ENCODE measurements around the gene PCNX4. TPM values are rescaled to one million over a fixed set of nuclear protein-coding genes. Genes with fewer than 3 reads are reported as not detected.

The PCNX4 gene
- total RNA-seq, 2 donors from 2014 or later = 49.9 to 136 TPM

DNA sequence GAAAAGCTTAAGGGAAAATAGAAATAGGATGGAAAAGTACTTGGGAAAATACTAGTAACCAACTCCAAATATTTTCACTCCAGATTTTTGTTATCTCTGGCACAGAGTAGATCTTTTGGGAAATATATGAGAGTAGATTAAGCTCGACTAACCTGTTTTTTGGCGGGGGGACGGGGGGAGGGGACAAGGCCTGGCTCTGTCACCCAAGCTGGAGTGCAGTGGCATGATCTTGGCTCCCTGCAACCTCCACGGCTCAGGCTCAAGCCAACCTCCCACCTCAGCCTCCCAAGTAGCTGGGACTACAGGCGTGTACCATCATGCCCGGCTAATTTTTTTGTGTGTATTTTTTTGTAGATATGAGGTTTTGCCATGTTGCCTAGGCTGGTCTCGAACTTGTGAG lies 68.7 kb downstream of the PCNX4 start:
- H3K36me3 ChIP-seq = no peaks in the 10 kb centered on the region
- H3K27ac ChIP-seq = peak overlapping the region; percentile 35 to 97
- TF ChIP-seq POLR2A (IDR thresholded peaks at IDR 0.05) (no peak), POLR2AphosphoS5 (IDR thresholded peaks at IDR 0.05) (no peak)
- TF ChIP-seq, protein P1, sequence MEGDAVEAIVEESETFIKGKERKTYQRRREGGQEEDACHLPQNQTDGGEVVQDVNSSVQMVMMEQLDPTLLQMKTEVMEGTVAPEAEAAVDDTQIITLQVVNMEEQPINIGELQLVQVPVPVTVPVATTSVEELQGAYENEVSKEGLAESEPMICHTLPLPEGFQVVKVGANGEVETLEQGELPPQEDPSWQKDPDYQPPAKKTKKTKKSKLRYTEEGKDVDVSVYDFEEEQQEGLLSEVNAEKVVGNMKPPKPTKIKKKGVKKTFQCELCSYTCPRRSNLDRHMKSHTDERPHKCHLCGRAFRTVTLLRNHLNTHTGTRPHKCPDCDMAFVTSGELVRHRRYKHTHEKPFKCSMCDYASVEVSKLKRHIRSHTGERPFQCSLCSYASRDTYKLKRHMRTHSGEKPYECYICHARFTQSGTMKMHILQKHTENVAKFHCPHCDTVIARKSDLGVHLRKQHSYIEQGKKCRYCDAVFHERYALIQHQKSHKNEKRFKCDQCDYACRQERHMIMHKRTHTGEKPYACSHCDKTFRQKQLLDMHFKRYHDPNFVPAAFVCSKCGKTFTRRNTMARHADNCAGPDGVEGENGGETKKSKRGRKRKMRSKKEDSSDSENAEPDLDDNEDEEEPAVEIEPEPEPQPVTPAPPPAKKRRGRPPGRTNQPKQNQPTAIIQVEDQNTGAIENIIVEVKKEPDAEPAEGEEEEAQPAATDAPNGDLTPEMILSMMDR (IDR thresholded peaks at IDR 0.05) = no peak
- no peak for DNase-seq (ENCODE audit: low spot score)
- WGBS = 79% methylated on average over 7 of the region's 7 CpGs
- peaks cover 4% of the 10 kb centered on the region for H3K4me1 ChIP-seq (replicated peaks)
- H3K9me3 ChIP-seq = no peaks in the 10 kb centered on the region
- intact Hi-C loops (cut with DNase I) = loop anchor here (5.0 kb wide), 1 partner anchor 68 kb away; the partner anchor contains the start of gene PCNX4
- H3K27me3 ChIP-seq (replicated peaks; ENCODE audit: insufficient read depth) = no peaks in the 10 kb centered on the region
- no peak overlapping the region for H3K4me3 ChIP-seq

DNA sequence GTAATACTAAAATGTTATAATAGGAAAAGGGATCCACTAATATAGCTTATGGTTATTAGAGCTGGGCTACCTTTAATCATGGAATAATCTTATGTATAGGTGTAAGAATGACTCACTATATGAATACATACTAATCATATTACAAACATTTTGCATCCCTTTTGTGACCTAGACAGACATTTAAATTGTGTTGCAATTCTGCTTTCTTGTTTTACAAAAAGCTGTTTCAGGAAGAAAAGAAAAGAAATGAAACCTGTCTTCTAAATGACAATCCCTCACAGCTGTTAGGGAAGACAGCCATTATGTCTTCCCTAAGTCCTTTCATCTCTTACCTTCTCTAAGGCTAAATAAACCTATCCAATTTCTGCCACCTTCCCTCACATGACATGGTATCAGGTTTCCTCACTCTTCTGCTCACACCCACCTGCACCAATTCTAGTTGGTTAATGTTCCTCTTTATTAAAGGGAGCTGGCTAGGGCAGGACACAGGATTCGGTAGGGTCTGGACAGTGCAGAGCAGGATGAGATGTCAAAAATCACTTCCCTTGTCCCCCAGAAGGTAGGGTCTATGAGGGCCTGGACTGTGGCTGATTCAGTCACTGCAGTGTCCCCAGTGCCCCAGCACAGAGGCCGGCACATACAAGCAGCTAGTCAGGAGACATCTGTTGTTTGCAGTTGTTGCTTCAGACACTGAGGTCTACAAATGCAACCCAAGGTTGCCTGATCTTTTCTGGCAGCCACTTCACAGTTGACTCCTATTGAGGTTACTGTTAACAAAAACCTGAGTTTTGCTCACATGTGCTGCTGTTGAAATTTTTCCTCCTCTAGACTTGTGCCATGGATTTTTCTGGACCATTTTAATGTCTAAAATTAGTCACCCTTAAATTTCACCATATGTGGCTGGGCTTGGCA lies 69.7 kb downstream of the PCNX4 start:
- Histone ChIP-seq H3K4me3 (peak overlapping the region in 1 of 2 donors; percentile 86), H3K9me3 (no peaks in the 10 kb centered on the region), H3K36me3 (no peaks in the 10 kb centered on the region), H3K27ac (peak overlapping the region; percentile 35 to 97), H3K27me3 (replicated peaks; ENCODE audit: insufficient read depth) (no peaks in the 10 kb centered on the region), H3K4me1 (replicated peaks) (peaks cover 4% of the 10 kb centered on the region)
- intact Hi-C loops (cut with DNase I) = loop anchor here (5.0 kb wide), 1 partner anchor 69 kb away; the partner anchor contains the start of gene PCNX4
- DNase-seq (ENCODE audit: low spot score) = peak; percentile 33
- TF ChIP-seq POLR2AphosphoS5 (IDR thresholded peaks at IDR 0.05) = peak; percentile 49
- TF ChIP-seq, protein P1 (IDR thresholded peaks at IDR 0.05) = no peak
- 40% methylated on average over 2 of the region's 2 CpGs for WGBS

DNA sequence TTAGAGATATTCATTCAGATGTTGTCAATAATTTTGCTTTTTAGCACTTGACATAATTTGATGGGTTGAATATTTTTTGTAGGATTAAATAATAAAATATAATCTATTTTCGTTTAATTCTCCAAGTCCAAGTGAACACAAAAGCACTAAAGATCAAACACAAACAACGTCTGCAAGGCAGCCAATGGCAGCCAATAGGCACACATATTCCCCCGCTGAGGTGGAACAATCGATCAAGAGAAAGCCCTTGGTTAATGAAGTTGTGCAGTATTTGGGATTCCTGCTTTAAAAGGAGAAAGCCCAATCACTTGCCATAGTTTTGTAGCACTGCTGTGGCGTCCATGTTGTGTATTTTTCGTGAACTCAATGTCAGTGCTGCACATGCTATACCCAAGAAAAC lies 72.0 kb downstream of the PCNX4 start:
- no peaks in the 10 kb centered on the region for H3K9me3 ChIP-seq
- peak overlapping the region; percentile 85 to 86 for H3K4me3 ChIP-seq
- no peak for DNase-seq (ENCODE audit: low spot score)
- no peaks in the 10 kb centered on the region for H3K36me3 ChIP-seq
- H3K27ac ChIP-seq = peak overlapping the region; percentile 95 to 97
- peaks cover 4% of the 10 kb centered on the region for H3K4me1 ChIP-seq (replicated peaks)
- 64% methylated on average over 6 of the region's 6 CpGs for WGBS
- intact Hi-C loops (cut with DNase I) = loop anchor here (5.0 kb wide), 1 partner anchor 71 kb away; the partner anchor contains the start of gene PCNX4
- H3K27me3 ChIP-seq (replicated peaks; ENCODE audit: insufficient read depth) = no peaks in the 10 kb centered on the region
- no peak for TF ChIP-seq POLR2AphosphoS5 (IDR thresholded peaks at IDR 0.05)
- TF ChIP-seq, protein P1 (IDR thresholded peaks at IDR 0.05) = no peak
- no peak for TF ChIP-seq POLR2A (IDR thresholded peaks at IDR 0.05)

DNA sequence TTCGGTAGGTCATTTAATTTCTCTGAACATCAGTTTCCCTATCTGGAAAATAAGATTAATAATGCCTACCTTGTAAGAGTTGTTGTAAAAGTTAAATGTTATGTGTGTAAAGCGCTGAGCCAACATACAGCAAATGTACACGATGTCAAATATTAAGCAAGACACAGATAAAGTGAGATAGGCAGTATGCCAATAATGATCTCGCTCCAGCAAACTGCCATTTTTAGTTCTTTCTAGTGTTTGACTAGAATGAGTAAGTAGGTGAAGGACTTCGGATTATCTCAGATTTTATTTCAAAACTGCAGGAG lies 72.6 kb downstream of the PCNX4 start:
- TF ChIP-seq POLR2A (IDR thresholded peaks at IDR 0.05) (no peak), POLR2AphosphoS5 (IDR thresholded peaks at IDR 0.05) (peak; percentile 10)
- TF ChIP-seq, protein P1 (IDR thresholded peaks at IDR 0.05) = no peak
- Histone ChIP-seq H3K4me3 (peak overlapping the region; percentile 85 to 86), H3K36me3 (no peaks in the 10 kb centered on the region), H3K27me3 (replicated peaks; ENCODE audit: insufficient read depth) (no peaks in the 10 kb centered on the region), H3K9me3 (no peaks in the 10 kb centered on the region), H3K4me1 (replicated peaks) (peaks cover 2% of the 10 kb centered on the region), H3K27ac (peak overlapping the region; percentile 95 to 97)
- intact Hi-C loops (cut with DNase I) = loop anchor here (5.0 kb wide), 1 partner anchor 72 kb away; the partner anchor contains the start of gene PCNX4
- 10% methylated on average over 5 of the region's 5 CpGs for WGBS
- no peak for DNase-seq (ENCODE audit: low spot score)

All from prostate gland (tissue), 2 donors.